ENCODE data around the gene PIRT.

- TF ChIP-seq POLR2A (IDR thresholded peaks at IDR 0.05) (no peak), CTCF (IDR thresholded peaks at IDR 0.05 in 8 of 11, conservative IDR thresholded peaks at IDR 0.05 in 3 of 11) (no peak)
Observed at GRCh38 chr17:10789694-10790271, 48.1 kb downstream of the PIRT start.

Data from spleen (tissue), 7 donors.